Colonic mucosa (tissue), 4 donors: Measurements from ENCODE around the gene DNAJB11. TPM values are rescaled to one million over a fixed set of nuclear protein-coding genes. Genes with fewer than 3 reads are reported as not detected.

Source experiments
- DNase-seq: peaks from one replicate; pipeline ENCODE4 v3.0.0-alpha.2; 2020
- H3K27ac ChIP-seq: fragments of 200-600 bp; one replicate; pipeline ENCODE4 v1.8.0; 2021
- H3K27me3 ChIP-seq: fragments of 200-600 bp; one replicate; pipeline ENCODE4 v1.8.0; 2021
- H3K36me3 ChIP-seq: fragments of 200-600 bp; one replicate; pipeline ENCODE4 v1.8.0; 2021
- H3K4me1 ChIP-seq: fragments of 200-600 bp; one replicate; pipeline ENCODE4 v1.8.0; 2021; ENCODE audit warnings: mild to moderate bottlenecking
- H3K4me3 ChIP-seq: fragments of 200-600 bp; one replicate; pipeline ENCODE4 v1.8.0; 2021
- H3K9ac ChIP-seq, 2 donors: one replicate each; pipeline ENCODE4 v1.7.0; 2013; ENCODE audit warnings: control low read depth in 2 of 2, low read depth in 2 of 2, low read length in 2 of 2
- H3K9me3 ChIP-seq: fragments of 200-600 bp; one replicate; pipeline ENCODE4 v1.8.0; 2021
- CTCF ChIP-seq: fragments of 200-600 bp; IDR thresholded peaks from one replicate; pipeline ENCODE4 v1.8.0; 2022; ENCODE audit warnings: antibody characterized with exemption, mild to moderate bottlenecking
- intact Hi-C: fragments of 100-400 bp; cut with DNase I; formaldehyde crosslinking; loops from one replicate; pipeline ENCODE4 v1.14.1; 2022
- total RNA-seq, 2 donors: library from RNA; stranded (reverse); fragmentation: NEBNext Ultra II Directional in 1 of 2; extraction: Animal tissue kit (Norgen Biotek cat#: 25700) in 1 of 2; gene quantifications; one replicate each; pipeline ENCODE4 v1.2.1, GENCODE V29; 2021
- donor health status: healthy.
- donor health status: DM: no; HTN: no; CAD: no.
- donor health status: DM: no; HTN: no; CAD: no.

Gene DNAJB11
- total RNA-seq, 2 donors from 2014 or later = 54.7 to 72.5 TPM

- Histone ChIP-seq H3K9ac (no peak overlapping the region), H3K27me3 (peaks cover 6% of the 10 kb centered on the region), H3K9me3 (no peaks in the 10 kb centered on the region), H3K36me3 (no peaks in the 10 kb centered on the region), H3K4me1 (no peaks in the 10 kb centered on the region), H3K27ac (no peak overlapping the region), H3K4me3 (no peak overlapping the region)
- DNase-seq = no peak
- no peak for TF ChIP-seq CTCF
- intact Hi-C loops = no loop called here
Measured at GRCh38 chr3:186621894-186622650, 51.6 kb downstream of the DNAJB11 start.

DNA sequence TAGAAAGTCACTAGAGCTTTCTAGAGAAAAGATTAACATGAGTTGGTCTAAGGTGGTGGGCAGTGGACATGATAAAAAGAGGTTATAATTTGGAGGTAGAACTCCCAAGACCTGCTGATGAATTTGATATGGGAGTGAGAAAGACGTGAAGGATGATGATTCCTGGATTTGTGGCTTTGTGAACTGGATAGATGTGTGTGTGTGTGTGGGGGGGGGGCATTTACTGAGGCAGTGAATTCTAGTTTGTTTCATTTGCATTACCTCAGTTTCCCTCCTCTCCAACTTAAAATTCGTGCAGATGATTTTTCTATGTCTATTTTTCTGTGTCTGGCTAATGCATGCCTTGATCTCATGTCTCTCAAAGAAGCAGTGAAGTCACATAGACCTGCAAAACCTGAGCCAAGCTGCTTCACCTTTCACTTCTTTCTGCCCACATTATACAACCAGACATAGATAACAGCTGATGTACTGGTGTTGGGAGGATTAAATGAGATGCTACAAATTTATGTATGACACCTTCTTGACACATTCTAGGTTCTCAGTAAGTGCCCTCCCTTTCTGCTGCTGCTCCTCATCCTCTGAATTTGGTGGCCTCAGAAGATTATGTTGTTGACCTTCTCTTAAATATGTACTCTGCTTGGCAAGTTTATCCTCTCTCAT is 52.3 kb downstream of the DNAJB11 start:
- H3K4me1 ChIP-seq = no peaks in the 10 kb centered on the region

GRCh38 chr3:186624598-186624997 is 54.1 kb downstream of the DNAJB11 start:
- Histone ChIP-seq H3K27me3 (no peaks in the 10 kb centered on the region), H3K4me3 (no peak overlapping the region), H3K9ac (no peak overlapping the region), H3K4me1 (no peaks in the 10 kb centered on the region), H3K9me3 (no peaks in the 10 kb centered on the region), H3K36me3 (no peaks in the 10 kb centered on the region), H3K27ac (no peak overlapping the region)
- intact Hi-C loops = no loop called here
- DNase-seq = no peak
- no peak for TF ChIP-seq CTCF

More for the DNA sequence above, 52.3 kb downstream of the DNAJB11 start:
- no peaks in the 10 kb centered on the region for H3K9me3 ChIP-seq
- H3K36me3 ChIP-seq = no peaks in the 10 kb centered on the region
- no peak for DNase-seq
- intact Hi-C loops = no loop called here
- H3K9ac ChIP-seq = no peak overlapping the region
- no peak overlapping the region for H3K27ac ChIP-seq
- TF ChIP-seq CTCF = no peak
- H3K4me3 ChIP-seq = no peak overlapping the region
- H3K27me3 ChIP-seq = peaks cover under 1% of the 10 kb centered on the region

GRCh38 chr3:186625600-186626042 is 55.1 kb downstream of the DNAJB11 start:
- Histone ChIP-seq H3K9ac (no peak overlapping the region), H3K9me3 (no peaks in the 10 kb centered on the region), H3K4me3 (no peak overlapping the region), H3K4me1 (no peaks in the 10 kb centered on the region), H3K27me3 (no peaks in the 10 kb centered on the region), H3K36me3 (no peaks in the 10 kb centered on the region), H3K27ac (no peak overlapping the region)
- no peak for DNase-seq
- no peak for TF ChIP-seq CTCF
- intact Hi-C loops = no loop called here

DNA sequence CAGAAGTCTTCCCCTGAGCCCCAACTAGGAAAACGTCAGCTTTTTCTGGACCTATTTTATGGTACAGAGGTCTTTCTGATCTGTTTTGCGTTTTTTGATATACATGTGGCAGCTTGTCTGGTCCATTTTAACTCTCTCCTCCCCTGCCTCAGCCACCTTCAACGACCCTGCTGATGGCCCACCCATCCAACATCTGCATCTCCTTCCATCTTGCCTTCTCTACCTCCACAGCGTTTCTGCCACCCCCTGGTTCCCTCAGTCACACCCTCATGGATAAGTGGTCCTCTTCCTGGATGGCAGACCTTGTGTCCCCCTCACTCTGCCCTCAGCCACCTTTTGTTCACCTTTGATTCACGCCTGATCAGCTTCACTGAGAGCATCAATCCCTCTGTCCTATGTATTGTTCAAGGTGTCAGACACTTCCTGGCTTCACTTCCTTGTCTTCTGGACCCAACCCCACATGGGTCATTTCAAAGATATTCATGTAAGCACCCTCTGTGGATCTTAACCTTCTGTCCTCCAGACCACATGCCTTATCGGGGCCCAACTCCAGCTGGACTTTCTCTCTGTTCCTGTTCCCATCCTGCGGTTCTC is 55.8 kb downstream of the DNAJB11 start:
- Histone ChIP-seq H3K9ac (no peak overlapping the region), H3K9me3 (no peaks in the 10 kb centered on the region), H3K27ac (no peak overlapping the region), H3K27me3 (no peaks in the 10 kb centered on the region), H3K4me1 (no peaks in the 10 kb centered on the region), H3K4me3 (no peak overlapping the region), H3K36me3 (no peaks in the 10 kb centered on the region)
- intact Hi-C loops = no loop called here
- TF ChIP-seq CTCF = no peak
- no peak for DNase-seq
